ENCODE data around the gene BTG2.
A peak's percentile ranks its signal among the peaks of the same experiment; 100 is the strongest.

BTG2 gene

GRCh38 chr1:203340112-203340790, 34.9 kb downstream of the BTG2 start:
- peak in 1 of 2 donors; percentile 39 for DNase-seq (ENCODE audit: low read depth in 2 of 2)

- DNase-seq (ENCODE audit: low read depth in 2 of 2) = peak in 1 of 2 donors; percentile 26
These were observed 37.0 kb downstream of the BTG2 start for GRCh38 chr1:203342192-203342940.

DNA sequence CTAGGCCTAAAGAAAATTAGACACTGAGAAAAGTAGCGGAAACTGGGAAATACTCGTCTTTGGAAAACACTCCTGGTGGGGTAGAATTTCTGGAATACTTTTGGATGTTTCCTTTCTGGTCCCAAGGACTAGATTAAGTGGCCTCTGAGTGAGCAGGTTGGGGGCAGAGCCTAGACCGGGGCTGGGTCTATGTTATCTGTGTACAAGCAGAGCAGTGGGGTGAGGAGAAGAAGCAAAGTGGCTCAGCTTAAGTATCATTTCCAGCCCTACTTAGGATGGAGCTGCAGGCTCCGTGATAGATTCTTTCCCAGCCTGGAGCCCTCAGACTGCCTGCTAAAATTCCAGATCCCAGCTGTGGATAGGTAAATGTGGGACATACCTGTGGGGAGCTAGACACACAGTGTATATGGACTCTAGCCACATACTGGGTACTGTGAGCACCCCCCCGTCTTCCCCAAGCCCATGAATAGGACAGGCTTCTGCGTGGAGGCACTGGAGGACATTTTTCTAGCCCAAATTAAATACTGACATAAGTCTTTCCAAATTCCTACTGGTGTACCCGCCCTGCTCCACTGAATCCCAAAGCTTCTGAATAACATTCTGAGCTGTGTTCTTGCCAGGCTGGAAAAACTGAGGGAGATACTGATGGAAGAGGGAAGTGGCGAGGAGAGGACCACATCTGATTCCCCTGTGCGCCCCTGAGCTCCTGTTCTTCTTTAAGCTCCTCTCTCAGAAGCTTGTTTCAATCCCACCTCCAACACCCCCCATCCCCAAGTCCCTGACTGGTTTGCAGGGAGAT, 38.8 kb downstream of the BTG2 start:
- no peak for DNase-seq (ENCODE audit: low read depth in 2 of 2)

DNA sequence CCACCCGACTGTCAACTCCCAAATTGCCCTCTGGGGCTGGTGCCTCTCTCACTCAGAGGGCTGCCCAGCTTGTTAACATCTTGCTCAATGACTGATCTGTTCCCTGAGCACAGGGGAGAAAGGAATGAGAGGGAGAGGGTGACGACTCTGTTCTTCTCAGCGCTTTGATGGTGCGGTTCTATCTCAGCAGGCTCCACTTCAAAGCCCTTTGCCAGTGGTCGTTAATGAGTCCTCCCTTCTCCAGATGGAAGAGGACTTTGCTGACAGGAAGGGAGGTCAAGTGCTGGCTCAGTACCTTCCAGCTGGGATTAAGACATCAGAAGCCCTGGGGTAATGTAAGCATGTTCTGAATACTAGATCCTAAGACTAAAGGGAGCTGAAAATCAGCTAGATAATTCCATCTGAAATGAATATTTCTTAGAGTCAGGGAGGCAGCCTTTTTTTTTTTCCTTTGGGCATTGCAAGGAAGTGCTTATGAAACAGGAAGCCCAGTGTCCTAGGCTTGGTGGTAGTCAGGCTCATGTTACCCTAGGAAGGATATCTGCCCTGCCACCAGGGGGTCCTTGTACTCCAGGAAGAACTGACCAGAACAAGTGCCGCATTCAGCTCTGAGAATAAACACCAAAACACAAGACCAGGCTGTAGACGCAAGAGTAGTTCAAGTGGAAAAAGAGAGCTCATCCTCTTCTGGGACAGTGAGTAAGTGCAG, 40.9 kb downstream of the BTG2 start:
- DNase-seq (ENCODE audit: low read depth in 2 of 2) = no peak

GRCh38 chr1:203346769-203347102, 41.4 kb downstream of the BTG2 start:
- no peak for DNase-seq (ENCODE audit: low read depth in 2 of 2)

DNA sequence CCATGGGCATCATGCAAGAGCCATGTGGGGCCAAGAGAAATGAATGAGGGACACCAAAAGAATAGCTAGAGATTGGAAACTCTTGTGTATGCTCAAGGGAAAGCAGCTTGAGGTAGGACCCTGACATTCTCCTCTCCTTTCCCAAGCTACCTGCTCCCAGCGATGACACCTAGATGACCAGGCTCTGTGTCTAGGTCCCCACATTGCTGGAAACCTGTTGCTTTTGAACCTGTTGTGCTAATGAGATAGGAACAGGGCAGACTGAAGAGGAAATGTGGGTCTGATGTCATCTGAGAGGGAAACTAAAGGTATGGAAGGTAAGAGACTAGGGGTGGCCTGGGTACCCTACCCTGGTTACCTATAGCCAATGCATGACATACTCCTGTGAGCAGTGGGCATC, 43.8 kb downstream of the BTG2 start:
- DNase-seq (ENCODE audit: low read depth in 2 of 2) = no peak

DNA sequence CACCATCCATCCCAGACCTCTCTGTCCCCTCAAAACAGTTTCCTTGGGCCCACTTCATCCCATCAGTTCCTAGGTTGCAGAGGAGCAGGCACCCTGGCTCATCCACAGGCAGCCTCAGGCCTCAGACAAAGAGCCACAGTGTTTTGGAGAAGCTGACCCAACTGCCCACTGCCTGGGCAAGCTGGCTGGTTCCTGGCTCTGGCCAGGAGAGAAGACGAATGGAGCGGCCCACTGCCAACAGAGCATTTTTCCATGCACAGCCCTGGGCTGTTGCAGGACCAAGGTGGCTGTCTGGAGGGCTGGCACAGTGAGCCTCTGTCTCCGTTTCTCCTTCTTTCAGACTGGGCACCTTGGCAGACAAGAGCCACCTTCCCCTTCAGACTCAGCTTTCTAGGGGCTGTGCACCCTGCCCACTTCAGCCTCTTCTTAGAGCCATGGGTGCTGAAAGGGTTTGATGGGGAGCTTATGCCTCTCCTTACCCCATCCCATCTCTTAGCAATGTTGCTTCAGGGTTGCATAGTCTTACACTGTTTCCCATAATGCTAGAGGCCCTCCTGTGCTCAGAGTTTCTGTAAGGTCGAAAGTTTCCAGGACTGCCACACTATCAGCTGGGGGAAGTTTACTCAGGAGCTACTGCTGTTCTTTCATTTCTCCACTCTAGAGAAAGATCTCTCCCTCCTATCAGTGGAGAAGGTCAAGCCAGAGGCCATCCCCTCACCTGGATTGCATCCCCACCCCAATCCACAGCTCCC, 44.6 kb downstream of the BTG2 start:
- DNase-seq (ENCODE audit: low read depth in 2 of 2) = no peak

- no peak for DNase-seq (ENCODE audit: low read depth in 2 of 2)
These were observed 45.8 kb downstream of the BTG2 start, which contains the start of gene FMOD for GRCh38 chr1:203351037-203351625. Gene FMOD (minus strand): TSS chr1:203351122. CDS start chr1:203348270, 2,852 bp downstream.

DNA sequence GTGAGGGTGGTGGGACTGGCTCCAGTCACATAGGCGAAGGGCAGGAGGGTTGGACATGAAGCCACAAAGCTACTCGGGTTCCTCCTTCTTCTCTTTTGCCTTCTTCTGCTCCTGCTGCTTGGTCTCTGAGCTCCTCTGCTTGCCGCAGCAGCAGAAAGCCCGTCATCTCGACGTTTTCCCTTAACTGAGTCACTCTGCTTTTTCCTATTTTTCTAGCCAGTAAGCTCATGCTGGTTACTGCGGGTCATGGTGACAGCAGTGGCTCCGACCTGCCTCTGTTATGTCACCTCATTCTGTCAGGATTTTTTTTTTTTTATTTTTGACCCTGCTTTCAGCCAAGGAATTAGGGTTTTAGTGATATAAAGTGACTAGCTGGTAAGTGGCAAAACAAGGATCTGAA, 48.2 kb downstream of the BTG2 start:
- DNase-seq (ENCODE audit: low read depth in 2 of 2) = no peak

GRCh38 chr1:203354246-203354645, 48.9 kb downstream of the BTG2 start:
- no peak for DNase-seq (ENCODE audit: low read depth in 2 of 2)

DNA sequence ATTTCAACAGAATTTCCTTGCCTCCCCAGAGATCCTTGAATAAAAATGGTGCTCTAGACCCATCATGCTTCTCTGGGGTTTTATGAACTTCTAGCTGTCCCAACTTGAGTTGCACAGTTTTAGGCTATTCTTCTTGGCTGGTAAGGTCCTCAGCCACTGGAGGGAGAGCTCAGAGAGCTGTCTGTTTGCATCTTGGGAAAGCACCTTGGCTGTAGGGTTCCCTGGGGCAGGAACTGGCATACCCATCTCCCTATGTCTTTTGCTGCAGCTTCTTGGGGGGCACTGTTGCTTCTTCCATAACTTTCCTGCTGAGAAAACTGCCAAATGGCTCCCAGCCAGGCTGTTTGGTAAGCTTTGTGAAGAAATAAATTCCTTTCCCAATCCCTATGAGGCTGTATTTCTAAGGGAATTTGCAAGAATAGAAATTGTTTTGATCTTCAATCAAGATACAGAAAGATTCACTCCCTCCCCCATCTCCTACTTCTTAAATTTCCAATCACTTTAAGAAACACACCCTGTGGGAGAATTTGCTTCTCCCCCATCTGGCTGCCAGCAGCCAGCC, 53.8 kb downstream of the BTG2 start:
- no peak for DNase-seq (ENCODE audit: low read depth in 2 of 2)

Measured in stimulated activated CD4-positive, alpha-beta T cell treated with anti-CD3 and anti-CD28 coated beads, Interleukin-15, amount 100 ng/mL, for 48 hours (primary cell).